HG03108 (cell line): ENCODE data around the gene UNC119.

Source experiments
- ATAC-seq: cut with Tn5 transposase; IDR thresholded peaks from one replicate; pipeline ENCODE4 v1.9.1; 2021; ENCODE audit warnings: moderate library complexity; ENCODE audit not compliant: unreplicated experiment

Gene UNC119

DNA sequence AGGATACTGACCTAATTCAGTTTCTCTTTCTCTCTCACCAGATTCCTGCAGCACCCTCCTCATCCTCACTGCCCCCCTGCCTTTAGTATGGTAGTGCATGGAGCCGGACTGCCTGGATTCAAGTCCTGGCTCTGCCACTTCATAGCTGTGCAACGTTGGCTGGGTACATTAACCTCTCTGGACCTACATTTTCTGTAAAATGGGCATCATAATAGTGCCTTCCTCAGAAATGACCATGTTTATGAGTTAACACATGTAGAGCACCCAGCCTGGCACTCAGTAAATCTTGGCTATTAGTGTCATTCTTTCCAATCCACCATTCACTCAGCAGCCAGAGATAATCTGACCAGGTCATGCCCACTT is 7.3 kb downstream of the UNC119 start:
- ATAC-seq = no peak

- ATAC-seq = no peak
Observed at GRCh38 chr17:28544402-28545140, 7.9 kb downstream of the UNC119 start.

- ATAC-seq = no peak
Observed at GRCh38 chr17:28541439-28541838, 11.0 kb downstream of the UNC119 start.

GRCh38 chr17:28540231-28540630 is 12.2 kb downstream of the UNC119 start:
- ATAC-seq = no peak

GRCh38 chr17:28538296-28538895 is 14.0 kb downstream of the UNC119 start:
- no peak for ATAC-seq

GRCh38 chr17:28537219-28537610 is 15.2 kb downstream of the UNC119 start:
- ATAC-seq = no peak

GRCh38 chr17:28536532-28537218 is 15.7 kb downstream of the UNC119 start:
- ATAC-seq = no peak

DNA sequence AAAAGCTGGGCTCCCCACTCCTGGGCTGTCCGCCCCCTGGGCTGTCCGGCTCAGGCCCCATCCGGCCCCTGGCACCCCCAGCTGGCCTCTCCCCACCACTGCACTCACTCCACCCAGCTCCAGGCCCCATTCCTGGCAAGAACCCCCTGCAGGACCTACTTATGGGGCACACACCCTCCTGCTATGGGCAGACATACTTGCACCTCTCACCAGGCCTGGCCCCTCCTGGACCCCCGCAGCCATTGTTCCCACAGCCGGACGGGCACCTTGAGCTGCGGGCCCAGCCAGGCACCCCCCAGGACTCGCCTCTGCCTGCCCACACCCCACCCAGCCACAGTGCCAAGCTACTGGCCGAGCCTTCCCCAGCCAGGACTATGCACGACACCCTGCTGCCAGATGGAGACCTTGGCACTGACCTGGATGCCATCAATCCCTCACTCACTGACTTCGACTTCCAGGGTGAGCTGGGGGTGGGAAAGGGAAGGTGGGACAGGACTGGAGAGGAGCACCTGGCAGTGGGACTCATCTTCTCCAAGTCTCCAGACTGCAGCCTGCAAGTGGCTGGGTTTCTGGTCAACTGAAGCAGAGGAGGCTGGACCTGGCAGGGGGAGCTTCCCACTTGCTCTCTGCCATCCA is 17.6 kb downstream of the UNC119 start:
- no peak for ATAC-seq

- ATAC-seq = no peak
Observed at GRCh38 chr17:28533091-28533807, 19.2 kb downstream of the UNC119 start.

GRCh38 chr17:28532050-28532960 is 20.1 kb downstream of the UNC119 start:
- no peak for ATAC-seq

DNA sequence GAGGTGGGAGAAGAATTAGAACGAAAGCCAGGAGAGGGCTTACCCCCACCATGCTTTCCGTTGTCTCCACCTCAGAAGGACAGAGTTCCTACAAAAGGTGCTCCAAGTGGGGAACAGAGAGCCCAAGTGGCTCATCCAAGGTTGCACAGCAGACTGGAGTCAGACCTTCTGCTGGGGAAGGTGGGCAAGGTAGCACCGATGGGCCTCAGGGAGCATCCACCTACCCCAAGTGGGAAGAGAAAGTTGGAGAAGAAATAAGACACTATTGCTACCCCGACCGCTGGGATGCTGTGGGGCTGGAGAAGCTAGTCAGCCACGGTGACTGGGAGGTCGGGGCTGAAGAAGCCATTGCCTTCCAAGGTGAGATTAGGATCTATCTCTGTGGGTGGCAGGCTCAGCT is 21.5 kb downstream of the UNC119 start:
- no peak for ATAC-seq

GRCh38 chr17:28530250-28530649 is 22.2 kb downstream of the UNC119 start:
- ATAC-seq = no peak

- no peak for ATAC-seq
Observed at GRCh38 chr17:28529013-28529400, 23.4 kb downstream of the UNC119 start.

- no peak for ATAC-seq
Observed at GRCh38 chr17:28528327-28529012, 24.0 kb downstream of the UNC119 start.

GRCh38 chr17:28527859-28528258 is 24.6 kb downstream of the UNC119 start:
- no peak for ATAC-seq

- no peak for ATAC-seq
Observed at GRCh38 chr17:28527181-28527681, 25.2 kb downstream of the UNC119 start.

DNA sequence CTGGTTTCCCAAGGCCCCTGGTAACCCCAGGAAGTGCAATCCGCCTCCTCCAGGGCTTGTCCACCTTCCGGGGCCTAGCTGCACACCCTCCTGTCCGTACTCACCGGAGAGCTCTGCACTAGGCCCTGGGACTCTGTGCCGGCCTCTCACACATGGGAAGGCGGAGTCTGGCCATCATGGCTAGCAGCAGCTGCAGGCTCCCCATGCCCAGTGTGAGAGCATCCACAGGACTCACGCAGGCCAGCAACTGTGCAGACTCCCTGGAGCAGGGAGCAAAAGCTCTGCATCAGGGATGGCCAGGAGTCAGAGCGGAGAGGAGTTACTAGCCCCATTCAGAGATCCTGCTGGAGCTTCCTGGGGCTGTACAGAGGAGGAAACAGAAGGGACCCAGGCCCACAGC is 26.0 kb downstream of the UNC119 start:
- no peak for ATAC-seq

GRCh38 chr17:28524476-28525424 is 27.7 kb downstream of the UNC119 start:
- no peak for ATAC-seq
